Karpas-422 (cell line): ENCODE results near the gene SLC35F6. TPM values are rescaled to one million over a fixed set of nuclear protein-coding genes. Genes with fewer than 3 reads are reported as not detected.

ENCODE experiments used
- DNase-seq: peaks from one replicate; pipeline ENCODE4 v3.0.0-alpha.2; 2015
- H2AFZ ChIP-seq: fragments of 200-600 bp; sonication (generic); 2 replicates; pipeline ENCODE4 v1.6.1; 2014; ENCODE audit warnings: antibody characterized with exemption, low read length, mixed read lengths
- H3K27ac ChIP-seq: fragments of 200-600 bp; sonication (generic); 2 replicates; pipeline ENCODE4 v1.5.1; 2014; ENCODE audit warnings: mild to moderate bottlenecking, low read length, moderate library complexity
- H3K27me3 ChIP-seq: fragments of 200-600 bp; sonication (generic); 2 replicates; pipeline ENCODE4 v1.6.1; 2014; ENCODE audit warnings: low read length, mixed read lengths
- H3K36me3 ChIP-seq: fragments of 200-600 bp; sonication (generic); 2 replicates; pipeline ENCODE4 v1.6.1; 2014; ENCODE audit warnings: low read length, mixed read lengths; ENCODE audit not compliant: insufficient read depth
- H3K4me1 ChIP-seq: fragments of 200-600 bp; sonication (generic); 2 replicates; pipeline ENCODE4 v1.6.1; 2014; ENCODE audit warnings: mild to moderate bottlenecking, low read length, mixed read lengths
- H3K4me2 ChIP-seq: fragments of 200-600 bp; sonication (generic); 2 replicates; pipeline ENCODE4 v1.6.1; 2014; ENCODE audit warnings: low read length, low read depth, mild to moderate bottlenecking; ENCODE audit not compliant: poor library complexity, severe bottlenecking
- H3K4me3 ChIP-seq: fragments of 200-600 bp; sonication (generic); 2 replicates; pipeline ENCODE4 v1.5.1; 2014; ENCODE audit warnings: mild to moderate bottlenecking, antibody characterized with exemption, low read length, mixed read lengths
- H3K79me2 ChIP-seq: fragments of 200-600 bp; sonication (generic); 2 replicates; pipeline ENCODE4 v1.6.1; 2014; ENCODE audit warnings: mild to moderate bottlenecking, low read length, mixed read lengths
- H3K9ac ChIP-seq: fragments of 200-600 bp; sonication (generic); 2 replicates; pipeline ENCODE4 v1.6.0; 2014; ENCODE audit warnings: low read length
- H3K9me2 ChIP-seq: fragments of 200-600 bp; sonication (generic), shearing (Covaris generic); replicated peaks from 2 replicates; pipeline ENCODE4 v1.6.0; 2014; ENCODE audit warnings: mild to moderate bottlenecking, low read length, moderate library complexity; ENCODE audit not compliant: insufficient read depth
- H3K9me3 ChIP-seq: fragments of 300-700, 200-600 bp; sonication (generic); 2 replicates; pipeline ENCODE4 v1.6.1; 2014; ENCODE audit warnings: low read length, mixed read lengths
- H4K20me1 ChIP-seq: fragments of 200-600 bp; sonication (generic); 2 replicates; pipeline ENCODE4 v1.6.1; 2014; ENCODE audit warnings: mild to moderate bottlenecking, antibody characterized with exemption, low read length, low read depth; ENCODE audit not compliant: insufficient read depth
- total RNA-seq: library from RNA; depleted of rRNA; stranded (reverse); fragments of >200 nt; shearing (Covaris generic); gene quantifications from 2 replicates; pipeline ENCODE4 v1.2.3, GENCODE V29; 2014; ENCODE audit warnings: low replicate concordance; rRNA removed

SLC35F6 gene
- total RNA-seq, 1 experiment from 2014 or later = 13.8 TPM

DNA sequence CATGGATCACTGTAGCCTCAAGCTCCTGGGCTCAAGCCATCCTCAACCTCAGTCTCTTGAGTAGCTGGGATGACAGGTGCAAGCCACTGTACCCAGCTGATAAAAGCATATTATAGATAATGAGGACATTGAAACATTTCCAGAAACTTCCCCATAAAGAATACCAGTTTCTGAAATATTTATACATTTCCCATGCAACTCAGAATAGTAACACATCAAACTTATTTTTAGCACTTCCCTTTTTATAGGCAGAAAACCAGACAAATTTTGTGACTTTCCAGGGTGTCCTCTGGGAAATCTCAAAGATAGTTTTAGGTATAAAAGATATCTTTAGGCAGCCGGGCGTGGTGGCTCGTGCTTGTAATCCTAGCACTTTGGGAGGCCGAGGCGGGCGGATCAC, 58.8 kb downstream of the SLC35F6 start:
- Histone ChIP-seq H3K27ac (no peak overlapping the region), H2AFZ (no peak overlapping the region), H3K4me3 (no peak overlapping the region), H3K79me2 (no peaks in the 10 kb centered on the region), H3K9me3 (no peaks in the 10 kb centered on the region), H3K4me1 (0 out of 2 replicates have a peak, but pooled peaks cover 2% of the 10 kb centered on the region), H3K36me3 (no peaks in the 10 kb centered on the region), H4K20me1 (no peaks in the 10 kb centered on the region), H3K27me3 (no peaks in the 10 kb centered on the region), H3K9ac (no peak overlapping the region), H3K4me2 (no peak overlapping the region), H3K9me2 (no peaks in the 10 kb centered on the region)
- DNase-seq = no peak

Other genes starting within 250 kb of the SLC35F6 start
- not detected in 2 replicates for gene CIB4, start 122.9 kb upstream of the SLC35F6 start, total RNA-seq
- gene KCNK3, start 71.6 kb upstream of the SLC35F6 start, total RNA-seq = not detected in 2 replicates
- 10.0 and 21.1 TPM in 2 replicates for gene CENPA, start 21.8 kb downstream of the SLC35F6 start, total RNA-seq
- gene DPYSL5, start 83.8 kb downstream of the SLC35F6 start, total RNA-seq = not detected in 2 replicates
- gene MAPRE3, start 206.4 kb downstream of the SLC35F6 start, total RNA-seq = 0.30 and 0.65 TPM in 2 replicates